Skeletal muscle tissue (tissue), 4 donors: ENCODE results near the gene PTBP1. TPM values are rescaled to one million over a fixed set of nuclear protein-coding genes. Genes with fewer than 3 reads are reported as not detected.

Experiments used
- H3K27ac ChIP-seq: one replicate; pipeline ENCODE4 v1.7.0; 2013; ENCODE audit warnings: mild to moderate bottlenecking, low read depth, low read length, inconsistent platforms
- H3K27me3 ChIP-seq, 3 donors: one replicate each; pipeline ENCODE4 v1.7.0; 2013; ENCODE audit warnings: low read length in 3 of 3; ENCODE audit not compliant: control insufficient read depth in 3 of 3, insufficient read depth in 3 of 3
- H3K36me3 ChIP-seq, 3 donors: one replicate each; pipeline ENCODE4 v1.7.0; 2013; ENCODE audit warnings: low read length in 3 of 3; ENCODE audit not compliant: control insufficient read depth in 3 of 3, insufficient read depth in 3 of 3
- H3K4me1 ChIP-seq, 3 donors: one replicate each; pipeline ENCODE4 v1.7.0; 2013; ENCODE audit warnings: low read length in 3 of 3, mild to moderate bottlenecking in 3 of 3; ENCODE audit not compliant: control insufficient read depth in 3 of 3, insufficient read depth in 3 of 3
- H3K4me3 ChIP-seq, 3 donors: one replicate each; pipeline ENCODE4 v1.7.0; 2013; ENCODE audit warnings: low read length in 3 of 3
- H3K9ac ChIP-seq, 3 donors: one replicate each; pipeline ENCODE4 v1.7.0; 2013; ENCODE audit warnings: low read length in 3 of 3, mild to moderate bottlenecking in 3 of 3, moderate library complexity in 2 of 3, low read depth in 1 of 3
- H3K9me3 ChIP-seq, 3 donors: one replicate each; pipeline ENCODE4 v1.7.0; 2013; ENCODE audit warnings: low read length in 3 of 3; ENCODE audit not compliant: control insufficient read depth in 3 of 3
- total RNA-seq: library from RNA; depleted of rRNA; stranded (reverse); fragments of >200 nt; gene quantifications from one replicate; pipeline ENCODE4 v1.2.3, GENCODE V29; 2014
- donor health status: Osteomylitis.

Gene PTBP1
- total RNA-seq, 1 donor from 2014 or later = 50.1 TPM

GRCh38 chr19:756236-756635, 41.0 kb upstream of the PTBP1 start:
- no peak overlapping the region for H3K9ac ChIP-seq
- peaks cover 4 to 22% (median 19%) of the 10 kb centered on the region in 3 donors for H3K27me3 ChIP-seq
- H3K27ac ChIP-seq = no peak overlapping the region

GRCh38 chr19:756821-757688, 40.2 kb upstream of the PTBP1 start:
- Histone ChIP-seq H3K27ac (no peak overlapping the region), H3K4me1 (no peaks in the 10 kb centered on the region), H3K9ac (no peak overlapping the region), H3K4me3 (no peak overlapping the region), H3K27me3 (peaks cover 4 to 16% (median 15%) of the 10 kb centered on the region in 3 donors), H3K36me3 (no peaks in the 10 kb centered on the region), H3K9me3 (peaks cover 0 to 5% (median 0%) of the 10 kb centered on the region in 3 donors)

More at GRCh38 chr19:756236-756635, 41.0 kb upstream of the PTBP1 start:
- H3K4me3 ChIP-seq = no peak overlapping the region
- no peaks in the 10 kb centered on the region for H3K4me1 ChIP-seq
- no peaks in the 10 kb centered on the region for H3K36me3 ChIP-seq
- peaks cover 0 to under 1% (median 0%) of the 10 kb centered on the region in 3 donors for H3K9me3 ChIP-seq

DNA sequence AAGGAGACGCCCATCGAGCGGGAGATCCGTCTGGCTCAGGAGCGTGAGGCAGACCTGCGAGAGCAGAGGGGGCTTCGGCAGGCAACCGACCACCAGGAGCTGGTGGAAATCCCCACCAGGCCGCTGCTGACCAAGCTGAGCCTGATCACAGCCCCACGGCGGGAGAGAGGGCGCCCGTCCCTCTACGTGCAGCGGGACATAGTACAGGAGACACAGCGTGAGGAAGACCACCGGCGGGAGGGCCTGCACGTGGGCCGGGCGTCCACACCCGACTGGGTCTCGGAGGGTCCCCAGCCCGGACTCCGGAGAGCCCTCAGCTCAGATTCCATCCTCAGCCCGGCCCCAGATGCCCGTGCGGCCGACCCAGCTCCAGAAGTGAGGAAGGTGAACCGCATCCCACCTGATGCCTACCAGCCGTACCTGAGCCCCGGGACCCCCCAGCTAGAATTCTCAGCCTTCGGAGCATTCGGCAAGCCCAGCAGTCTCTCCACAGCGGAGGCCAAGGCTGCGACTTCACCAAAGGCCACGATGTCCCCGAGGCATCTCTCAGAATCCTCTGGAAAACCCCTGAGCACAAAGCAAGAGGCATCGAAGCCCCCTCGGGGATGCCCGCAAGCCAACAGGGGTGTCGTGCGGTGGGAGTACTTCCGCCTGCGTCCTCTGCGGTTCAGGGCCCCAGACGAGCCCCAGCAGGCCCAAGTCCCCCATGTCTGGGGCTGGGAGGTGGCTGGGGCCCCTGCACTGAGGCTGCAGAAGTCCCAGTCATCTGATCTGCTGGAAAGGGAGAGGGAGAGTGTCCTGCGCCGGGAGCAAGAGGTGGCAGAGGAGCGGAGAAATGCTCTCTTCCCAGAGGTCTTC, 39.2 kb upstream of the PTBP1 start:
- Histone ChIP-seq H3K27me3 (peaks cover 4 to 10% (median 10%) of the 10 kb centered on the region in 3 donors), H3K9ac (no peak overlapping the region), H3K9me3 (peaks cover 0 to 5% (median 0%) of the 10 kb centered on the region in 3 donors), H3K36me3 (no peaks in the 10 kb centered on the region), H3K4me3 (no peak overlapping the region), H3K4me1 (no peaks in the 10 kb centered on the region), H3K27ac (no peak overlapping the region)

GRCh38 chr19:763181-763580, 34.1 kb upstream of the PTBP1 start:
- H3K9me3 ChIP-seq = peaks cover 0 to 5% (median 0%) of the 10 kb centered on the region in 3 donors
- no peaks in the 10 kb centered on the region for H3K36me3 ChIP-seq
- no peak overlapping the region for H3K9ac ChIP-seq
- no peak overlapping the region for H3K4me3 ChIP-seq
- H3K27ac ChIP-seq = no peak overlapping the region
- peaks cover 3 to 22% (median 4%) of the 10 kb centered on the region in 3 donors for H3K27me3 ChIP-seq
- H3K4me1 ChIP-seq = no peaks in the 10 kb centered on the region

- Histone ChIP-seq H3K4me3 (no peak overlapping the region), H3K4me1 (no peaks in the 10 kb centered on the region), H3K27ac (no peak overlapping the region), H3K27me3 (peaks cover 3 to 26% (median 4%) of the 10 kb centered on the region in 3 donors), H3K9ac (no peak overlapping the region), H3K36me3 (no peaks in the 10 kb centered on the region), H3K9me3 (peaks cover 0 to 5% (median 0%) of the 10 kb centered on the region in 3 donors)
Observed at GRCh38 chr19:763869-764268, 33.4 kb upstream of the PTBP1 start.

GRCh38 chr19:764301-764700, 33.0 kb upstream of the PTBP1 start:
- H3K27me3 ChIP-seq = peaks cover 3 to 26% (median 4%) of the 10 kb centered on the region in 3 donors
- H3K9ac ChIP-seq = no peak overlapping the region
- no peaks in the 10 kb centered on the region for H3K4me1 ChIP-seq
- H3K4me3 ChIP-seq = no peak overlapping the region
- peaks cover 0 to 5% (median 0%) of the 10 kb centered on the region in 3 donors for H3K9me3 ChIP-seq
- H3K36me3 ChIP-seq = no peaks in the 10 kb centered on the region
- H3K27ac ChIP-seq = no peak overlapping the region

DNA sequence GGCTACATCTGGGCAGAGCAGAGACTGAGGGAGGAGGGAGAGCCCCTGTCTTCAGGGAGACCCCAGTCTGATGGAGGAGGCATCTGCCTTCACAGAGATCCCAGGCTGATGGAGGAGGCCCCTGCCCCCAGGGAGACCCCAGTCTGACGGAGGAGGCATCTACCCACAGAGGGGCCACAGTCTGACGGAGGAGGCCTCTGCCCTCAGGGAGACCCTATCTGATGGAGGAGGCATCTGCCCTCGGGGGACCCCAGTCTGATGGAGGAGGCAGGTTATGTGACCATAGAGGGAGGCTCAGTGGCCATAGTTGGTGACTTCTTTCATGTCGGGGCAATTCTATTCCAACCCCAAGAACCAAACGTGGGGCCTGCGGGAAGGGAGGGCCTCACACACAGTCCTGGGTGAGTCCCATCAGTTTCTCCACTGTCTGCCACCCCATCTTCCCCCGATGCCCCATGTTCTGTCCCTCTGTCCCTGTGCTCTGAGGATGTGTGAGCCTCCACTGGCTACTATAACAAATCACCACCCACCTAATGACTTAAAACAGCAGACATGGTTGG, 32.0 kb upstream of the PTBP1 start:
- Histone ChIP-seq H3K27ac (no peak overlapping the region), H3K27me3 (peaks cover 3 to 26% (median 4%) of the 10 kb centered on the region in 3 donors), H3K4me1 (no peaks in the 10 kb centered on the region), H3K4me3 (no peak overlapping the region), H3K36me3 (no peaks in the 10 kb centered on the region), H3K9ac (no peak overlapping the region), H3K9me3 (peaks cover 0 to 5% (median 0%) of the 10 kb centered on the region in 3 donors)

GRCh38 chr19:768424-768823, 28.8 kb upstream of the PTBP1 start:
- H3K9me3 ChIP-seq = no peaks in the 10 kb centered on the region

GRCh38 chr19:769616-770015, 27.6 kb upstream of the PTBP1 start:
- Histone ChIP-seq H3K9ac (no peak overlapping the region), H3K27me3 (peaks cover 3 to 21% (median 4%) of the 10 kb centered on the region in 3 donors), H3K4me3 (no peak overlapping the region), H3K9me3 (no peaks in the 10 kb centered on the region), H3K4me1 (no peaks in the 10 kb centered on the region), H3K27ac (no peak overlapping the region), H3K36me3 (no peaks in the 10 kb centered on the region)

More at GRCh38 chr19:768424-768823, 28.8 kb upstream of the PTBP1 start:
- Histone ChIP-seq H3K9ac (no peak overlapping the region), H3K27me3 (peaks cover 3 to 23% (median 4%) of the 10 kb centered on the region in 3 donors), H3K4me1 (no peaks in the 10 kb centered on the region), H3K4me3 (no peak overlapping the region), H3K27ac (no peak overlapping the region), H3K36me3 (no peaks in the 10 kb centered on the region)
